Skeletal muscle cell (primary cell): ENCODE results near the gene OR2AE1.
"Not testable (repeated sequence)": the region's sequence is repeated elsewhere in the genome, so short reads cannot be mapped to it uniquely, and the experiment has no call there.

Experiments
- DNase-seq: peaks from one replicate; pipeline ENCODE4 v3.0.0-alpha.2; 2010; ENCODE audit warnings: low read depth
- H3K4me3 ChIP-seq: 2 replicates; pipeline ENCODE4 v1.5.1; 2011; ENCODE audit warnings: low read depth, mild to moderate bottlenecking, control low read depth, low read length, moderate library complexity

OR2AE1 gene

GRCh38 chr7:99876933-99877332 is at the start of gene OR2AE1:
OR2AE1 (minus strand) TSS chr7:99877033; CDS start chr7:99877033, 0 bp downstream.
- DNase-seq, result no peak

GRCh38 chr7:99926321-99926720 is 49.5 kb upstream of the OR2AE1 start:
- no peak overlapping the region for H3K4me3 ChIP-seq
- no peak for DNase-seq

More at GRCh38 chr7:99876933-99877332, at the start of gene OR2AE1:
- H3K4me3 ChIP-seq, result no peak within 1 kb of the TSS

GRCh38 chr7:99923200-99923599 is 46.4 kb upstream of the OR2AE1 start:
- H3K4me3 ChIP-seq, result no peak overlapping the region
- no peak for DNase-seq

- no peak for DNase-seq
Measured at GRCh38 chr7:99920149-99920548, 43.3 kb upstream of the OR2AE1 start.

GRCh38 chr7:99919814-99920112 is 42.9 kb upstream of the OR2AE1 start:
- peak overlapping the region; percentile 80 for H3K4me3 ChIP-seq
- DNase-seq, result no peak

More at GRCh38 chr7:99920149-99920548, 43.3 kb upstream of the OR2AE1 start:
- H3K4me3 ChIP-seq, result peak overlapping the region; percentile 80

- peak within 1 kb of the TSS; percentile 80 for H3K4me3 ChIP-seq
- peak; percentile 79 for DNase-seq
Measured at GRCh38 chr7:99918959-99919813, 42.4 kb upstream of the OR2AE1 start, which contains the start of gene TRIM4. TRIM4 (minus strand) TSS chr7:99919530; CDS start chr7:99919401, 129 bp downstream.

- DNase-seq, result no peak
- no peak overlapping the region for H3K4me3 ChIP-seq
Measured at GRCh38 chr7:99910976-99911375, 34.1 kb upstream of the OR2AE1 start.

GRCh38 chr7:99901581-99901980 is 24.7 kb upstream of the OR2AE1 start:
- no peak for DNase-seq
- no peak overlapping the region for H3K4me3 ChIP-seq

GRCh38 chr7:99899830-99900519 is 23.1 kb upstream of the OR2AE1 start:
- H3K4me3 ChIP-seq, result no peak overlapping the region
- no peak for DNase-seq

- no peak overlapping the region for H3K4me3 ChIP-seq
- no peak for DNase-seq
Measured at GRCh38 chr7:99898836-99899235, 22.0 kb upstream of the OR2AE1 start.

- no peak overlapping the region for H3K4me3 ChIP-seq
- no peak for DNase-seq
Measured at GRCh38 chr7:99898023-99898357, 21.2 kb upstream of the OR2AE1 start.

GRCh38 chr7:99897322-99898022 is 20.6 kb upstream of the OR2AE1 start:
- H3K4me3 ChIP-seq, result no peak overlapping the region
- no peak for DNase-seq

- DNase-seq, result no peak
- H3K4me3 ChIP-seq, result no peak overlapping the region
Measured at GRCh38 chr7:99894738-99895137, 17.9 kb upstream of the OR2AE1 start.

GRCh38 chr7:99893280-99893679 is 16.4 kb upstream of the OR2AE1 start:
- DNase-seq, result no peak
- H3K4me3 ChIP-seq, result no peak overlapping the region

- not testable (repeated sequence) for DNase-seq, H3K4me3 ChIP-seq
Measured at GRCh38 chr7:99890348-99890747, 13.5 kb upstream of the OR2AE1 start.

- not testable (repeated sequence) for H3K4me3 ChIP-seq, DNase-seq
Measured at GRCh38 chr7:99888366-99888765, 11.5 kb upstream of the OR2AE1 start.

GRCh38 chr7:99881370-99881769 is 4.5 kb upstream of the OR2AE1 start:
- no peak for DNase-seq
- H3K4me3 ChIP-seq, result no peak overlapping the region

GRCh38 chr7:99876491-99876890 is 342 bp downstream of the OR2AE1 start:
- no peak for DNase-seq
- H3K4me3 ChIP-seq, result no peak overlapping the region

- no peak for DNase-seq
- H3K4me3 ChIP-seq, result no peak overlapping the region
Measured at GRCh38 chr7:99868246-99868645, 8.6 kb downstream of the OR2AE1 start.

- not testable (repeated sequence) for H3K4me3 ChIP-seq, DNase-seq
Measured at GRCh38 chr7:99867477-99867876, 9.4 kb downstream of the OR2AE1 start.
